NCI-H1417 (cell line): Measurements from ENCODE around the gene PAM16.
"Not testable (repeated sequence)": the region's sequence is repeated elsewhere in the genome, so short reads cannot be mapped to it uniquely, and the experiment has no call there.

ENCODE experiments used
- DNase-seq, 3 experiments: peaks; one replicate each; lab custom pipeline; 2025; lab: John Stamatoyannopoulos, UW

Gene PAM16

DNA sequence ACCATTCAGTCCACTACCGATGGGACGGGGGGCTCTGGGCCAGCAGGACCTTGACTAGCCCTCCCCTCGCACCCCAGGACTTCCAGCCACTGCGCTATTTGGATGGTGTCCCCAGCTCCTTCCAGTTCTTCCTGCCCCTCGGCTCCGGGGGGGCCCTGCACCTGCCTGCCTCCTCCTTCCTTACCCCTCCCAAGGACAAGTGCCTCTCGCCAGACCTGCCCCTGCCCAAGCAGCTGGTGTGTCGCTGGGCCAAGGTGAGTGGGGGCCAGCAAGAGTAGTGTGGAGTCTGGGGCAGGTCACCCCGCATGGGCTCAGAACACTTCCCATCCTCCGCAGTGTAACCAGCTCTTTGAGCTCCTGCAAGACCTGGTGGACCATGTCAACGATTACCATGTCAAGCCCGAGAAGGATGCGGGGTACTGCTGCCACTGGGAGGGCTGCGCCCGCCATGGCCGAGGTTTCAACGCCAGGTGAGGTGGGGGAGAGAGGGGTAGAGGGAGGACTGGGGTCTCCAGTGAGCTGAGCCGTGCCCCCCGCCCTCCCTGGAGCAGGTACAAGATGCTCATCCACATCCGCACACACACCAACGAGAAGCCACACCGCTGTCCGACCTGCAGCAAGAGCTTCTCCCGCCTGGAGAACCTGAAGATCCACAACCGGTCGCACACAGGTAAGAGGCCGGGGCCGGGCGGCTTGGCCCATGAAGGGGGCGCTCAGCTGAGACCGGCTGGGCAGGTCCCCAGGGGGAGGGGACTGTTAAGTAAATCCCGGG, 16.2 kb downstream of the PAM16 start:
- no peak for DNase-seq

DNA sequence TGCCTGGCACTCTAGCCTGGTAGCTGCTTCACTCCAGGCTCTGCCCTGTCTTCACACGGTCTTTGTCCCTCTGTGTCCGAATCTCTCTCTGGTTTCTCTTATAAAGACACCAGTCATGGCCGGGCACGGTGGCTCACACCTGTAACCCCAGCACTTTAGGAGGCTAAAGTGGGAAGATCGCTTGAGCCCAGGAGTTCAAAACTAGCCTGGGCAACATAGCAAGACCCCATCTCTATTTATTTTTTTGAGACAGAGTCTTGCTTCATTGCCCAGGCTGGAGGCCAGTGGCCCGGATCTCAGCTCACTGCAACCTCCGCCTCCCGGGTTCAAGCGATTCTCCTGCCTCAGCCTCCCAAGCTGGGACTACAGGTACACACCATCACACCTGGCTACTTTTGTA, 17.4 kb downstream of the PAM16 start:
- not testable (repeated sequence) for DNase-seq

- DNase-seq, result no peak
Measured at GRCh38 chr16:4333308-4333638, 17.8 kb downstream of the PAM16 start.

DNA sequence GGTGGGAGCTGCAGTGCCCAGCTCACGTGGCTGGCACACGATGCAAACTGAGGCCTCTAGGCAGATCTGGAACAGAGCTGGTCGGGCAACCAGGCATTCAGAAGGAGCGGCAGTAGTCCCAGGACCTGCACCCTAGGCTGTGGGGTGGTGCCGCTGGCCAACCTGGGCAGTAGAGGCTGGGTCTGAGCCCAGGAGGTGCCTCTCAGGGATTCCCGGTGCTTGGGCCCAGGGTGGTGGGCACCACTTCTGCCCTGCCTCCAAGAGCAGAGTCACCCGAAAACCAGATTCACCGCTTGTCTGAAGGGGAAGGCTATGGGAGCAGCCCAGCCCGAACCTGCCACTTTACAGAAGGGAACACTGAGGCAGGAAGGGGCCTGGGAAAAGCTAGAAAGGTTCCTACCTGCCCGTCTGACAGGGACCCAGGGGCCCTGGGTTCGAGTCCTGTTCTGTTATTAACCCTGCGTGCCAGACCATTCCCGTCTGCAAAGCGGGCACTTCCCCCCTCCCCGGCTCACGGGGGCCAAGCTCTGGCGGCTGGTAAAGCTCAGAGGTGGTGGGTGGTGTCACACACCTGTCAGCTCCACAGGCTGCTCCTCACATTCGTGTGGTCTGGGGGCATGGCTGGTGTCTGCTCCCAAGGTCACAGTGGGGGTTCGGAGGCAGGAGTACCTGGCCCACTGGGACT, 18.4 kb downstream of the PAM16 start:
- no peak for DNase-seq

DNA sequence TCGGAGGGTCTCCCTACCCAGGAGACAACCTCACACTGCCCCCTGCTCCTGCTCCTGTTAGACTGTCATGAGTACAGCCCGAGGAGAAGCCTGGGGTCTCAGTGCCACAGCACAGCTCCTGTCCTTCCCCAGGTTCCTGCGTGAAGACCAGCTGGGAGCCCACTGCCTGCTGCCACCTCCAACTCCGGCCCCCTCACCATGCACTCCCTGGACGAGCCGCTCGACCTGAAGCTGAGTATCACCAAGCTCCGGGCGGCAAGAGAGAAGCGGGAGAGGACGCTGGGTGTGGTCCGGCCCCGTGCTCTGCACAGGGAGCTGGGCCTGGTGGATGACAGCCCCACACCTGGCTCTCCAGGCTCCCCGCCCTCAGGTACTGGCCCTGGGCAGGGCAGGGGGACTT, 19.0 kb downstream of the PAM16 start:
- no peak for DNase-seq

- DNase-seq, result peak; percentile 12 to 63 (median 21)
Measured at GRCh38 chr16:4330277-4330874, 20.7 kb downstream of the PAM16 start.

DNA sequence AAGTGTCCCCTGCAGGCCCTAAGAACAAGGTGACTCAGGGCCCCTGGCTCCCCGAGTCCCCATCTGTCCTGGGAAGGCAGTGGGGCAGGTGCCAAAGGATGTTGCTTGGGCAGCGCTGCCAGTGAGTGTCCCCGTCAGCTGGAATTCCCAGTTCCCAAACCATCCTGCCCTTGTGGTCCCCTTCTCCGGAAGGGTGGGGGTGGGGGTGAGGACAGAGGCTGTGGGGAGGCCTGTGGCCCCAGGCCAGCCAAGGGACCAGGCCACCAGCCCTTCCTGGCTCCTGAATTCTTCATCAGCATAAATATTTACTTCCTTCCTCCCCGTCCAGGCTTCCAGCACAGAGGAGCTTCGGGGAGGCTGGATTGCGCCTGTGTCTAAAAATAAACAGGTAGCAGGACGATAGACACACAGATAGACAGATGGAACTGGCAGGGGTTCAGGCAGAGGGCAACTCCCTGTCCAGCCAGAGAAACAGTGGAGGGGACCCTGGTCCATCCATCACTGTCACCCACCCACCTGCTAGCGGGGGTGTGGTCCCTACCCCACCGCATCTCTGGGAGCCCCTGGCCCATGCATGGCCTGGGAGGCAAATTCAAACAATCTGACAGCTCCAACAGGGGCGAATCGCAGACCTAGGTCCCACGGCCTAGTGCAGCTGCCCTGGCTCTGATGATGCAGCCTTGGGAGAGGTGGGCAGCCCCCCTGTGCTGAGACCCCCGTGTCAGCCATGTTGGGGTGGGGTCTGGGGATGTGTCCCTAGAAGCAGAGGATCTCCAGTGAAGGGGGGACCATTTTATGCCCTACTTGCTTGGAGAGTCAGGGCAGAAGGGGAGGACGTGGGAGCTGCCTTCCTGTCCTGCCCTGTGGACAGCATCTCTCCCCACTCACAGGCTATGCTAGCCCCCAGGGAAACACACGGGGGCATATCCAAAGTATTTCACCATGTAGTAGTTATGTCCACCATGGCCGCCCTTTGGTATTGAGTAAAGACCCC, 22.0 kb downstream of the PAM16 start:
- DNase-seq, result no peak

DNA sequence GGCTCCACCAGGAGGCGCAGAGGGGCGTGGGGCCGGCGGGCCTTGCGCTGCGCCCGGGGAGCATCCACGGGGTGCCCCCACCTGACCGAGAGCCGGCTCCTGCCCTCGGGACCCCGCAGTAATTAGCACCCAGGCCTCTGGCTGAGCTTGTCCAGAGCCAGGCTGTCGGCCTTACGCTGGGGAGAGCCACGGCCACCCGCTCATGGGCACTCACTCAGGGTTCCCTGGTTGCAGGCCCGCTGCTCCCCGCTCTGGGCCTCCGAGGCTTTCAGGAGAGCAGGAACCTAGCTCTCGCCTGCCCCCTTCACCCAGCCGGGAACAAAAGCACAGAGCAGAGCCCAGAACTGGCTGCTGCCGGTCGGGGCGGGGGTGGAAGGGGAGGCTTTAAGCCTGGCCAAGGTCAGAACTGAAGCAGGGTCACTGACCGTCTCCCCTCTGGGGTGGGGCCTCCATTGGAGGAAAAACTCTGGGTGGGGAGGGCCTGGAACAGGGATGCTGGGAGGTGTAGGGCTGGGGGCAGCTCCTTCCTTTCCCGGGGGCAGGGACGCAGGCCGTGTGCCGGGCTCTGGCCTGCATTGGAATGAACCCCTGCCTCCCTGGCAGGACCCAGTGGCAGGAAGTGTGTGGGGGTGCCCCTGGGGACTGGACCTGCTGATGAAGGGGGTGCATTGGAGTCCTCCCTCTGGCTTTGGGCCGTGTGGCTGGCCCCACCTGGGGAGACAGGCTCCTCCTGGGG, 22.9 kb downstream of the PAM16 start:
- DNase-seq, result peak in 2 of 3 experiments; percentile 58 to 77

GRCh38 chr16:4327386-4328045, 23.6 kb downstream of the PAM16 start:
- DNase-seq, result peak in 2 of 3 experiments; percentile 46 to 56

- no peak for DNase-seq
Measured at GRCh38 chr16:4325253-4325758, 25.8 kb downstream of the PAM16 start.

GRCh38 chr16:4324492-4325252, 26.4 kb downstream of the PAM16 start:
- no peak for DNase-seq

- no peak for DNase-seq
Measured at GRCh38 chr16:4323845-4324488, 27.2 kb downstream of the PAM16 start.

DNA sequence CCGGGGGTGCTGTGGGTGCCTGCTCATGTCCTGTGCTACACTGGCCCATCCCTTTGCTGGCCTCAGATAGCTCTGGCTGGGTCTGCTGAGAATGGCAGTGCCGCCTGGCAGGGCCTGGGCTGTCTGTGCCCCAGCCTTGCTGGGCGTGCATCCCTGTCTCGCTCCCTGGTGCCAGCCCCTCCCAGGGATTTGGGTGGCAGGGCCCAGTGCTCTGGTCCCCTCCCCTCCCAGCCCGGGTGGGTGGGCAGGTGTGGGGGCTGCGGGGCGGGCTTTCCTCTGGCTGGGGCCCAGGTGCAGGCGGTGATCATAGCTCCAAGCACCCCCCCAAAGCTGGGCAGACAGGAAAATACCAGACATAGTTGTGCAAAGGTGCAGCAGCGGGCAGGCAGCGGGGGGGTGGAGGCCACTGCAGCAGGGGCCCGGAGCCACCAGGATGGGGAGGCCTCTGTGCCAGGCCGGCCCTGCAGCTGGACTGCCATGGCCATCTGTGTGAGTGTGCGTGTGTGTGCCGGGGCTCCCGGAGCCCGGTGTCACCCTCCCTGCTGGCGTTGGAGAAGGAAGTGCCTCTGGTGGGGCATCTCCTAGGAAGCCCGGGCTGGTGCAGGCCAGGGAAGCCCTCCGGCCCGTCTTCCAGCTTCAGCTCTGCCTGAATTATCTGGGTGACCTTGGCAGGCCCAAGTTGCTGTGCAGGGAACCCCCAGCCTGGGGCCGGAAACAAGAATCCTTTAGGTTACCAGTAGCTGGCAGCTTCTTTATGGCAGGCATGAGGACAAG, 27.9 kb downstream of the PAM16 start:
- DNase-seq, result no peak

- no peak for DNase-seq
Measured at GRCh38 chr16:4322121-4323052, 28.7 kb downstream of the PAM16 start.

DNA sequence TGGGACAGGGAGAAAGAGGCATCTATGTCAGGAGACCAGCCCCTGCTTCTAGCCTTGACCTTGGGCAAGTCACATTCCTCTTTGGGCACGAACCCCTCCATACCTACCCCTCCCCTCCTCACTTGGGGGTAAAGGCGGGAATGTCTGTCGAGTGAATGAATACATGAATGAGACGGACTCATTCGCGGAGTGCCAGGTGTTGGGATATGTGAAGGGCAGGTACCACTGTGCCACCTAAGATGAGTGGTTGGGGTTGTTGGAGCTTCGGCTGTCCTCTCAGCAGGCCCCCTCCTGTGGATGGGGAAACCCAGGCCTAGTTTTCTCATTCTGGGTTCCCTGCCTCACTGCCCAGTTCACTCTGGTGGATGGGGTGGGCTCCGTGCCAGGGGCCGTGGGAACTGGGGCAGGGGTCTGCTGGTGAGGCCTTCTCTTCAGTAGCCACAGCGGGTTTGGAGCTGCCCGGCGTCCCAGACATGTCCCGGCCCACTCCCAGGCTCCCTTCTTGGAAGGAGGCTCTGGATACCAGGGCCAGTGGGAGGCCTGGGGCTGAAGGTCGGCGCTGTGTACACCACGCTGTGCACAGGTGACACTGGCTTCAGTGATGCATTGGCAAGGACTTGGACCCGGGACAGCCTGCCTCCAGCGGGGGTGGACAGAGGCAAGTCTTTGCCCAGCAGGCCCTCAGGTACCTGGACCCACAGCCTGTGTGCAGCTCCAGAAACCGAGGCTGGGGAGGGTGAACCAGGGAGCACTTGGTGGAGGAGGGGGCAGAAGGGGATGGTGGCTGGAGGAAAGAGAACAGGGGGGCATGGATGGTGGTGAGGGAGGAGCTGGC, 29.6 kb downstream of the PAM16 start:
- no peak for DNase-seq

- no peak for DNase-seq
Measured at GRCh38 chr16:4320571-4321137, 30.5 kb downstream of the PAM16 start.
